GM10248 (cell line): ENCODE data around the gene CUL2.

Experiments used
- CTCF ChIA-PET: fragments of 300-600 bp; sonication (Branson Sonifier 250); formaldehyde crosslinking; extraction: SDS; loops from one replicate; lab custom pipeline; 2021; ENCODE audit warnings: antibody characterized with exemption; lab: Yijun Ruan, JAX
- POLR2A ChIA-PET: fragments of 350-650 bp; sonication (Branson Sonifier 250); formaldehyde crosslinking; extraction: SDS; loops from one replicate; lab custom pipeline; 2020; ENCODE audit warnings: antibody characterized with exemption; lab: Yijun Ruan, JAX
- DNase-seq: peaks from one replicate; pipeline ENCODE4 v3.0.0; 2012; ENCODE audit errors: extremely low spot score
- TF ChIP-seq, protein P1 (sequence below): IDR thresholded peaks from 2 replicates; pipeline ENCODE4 v1.5.1; 2012; ENCODE audit warnings: mild to moderate bottlenecking, low read depth; ENCODE audit errors: extremely low read depth, missing control alignments, control extremely low read depth

Gene CUL2

DNA sequence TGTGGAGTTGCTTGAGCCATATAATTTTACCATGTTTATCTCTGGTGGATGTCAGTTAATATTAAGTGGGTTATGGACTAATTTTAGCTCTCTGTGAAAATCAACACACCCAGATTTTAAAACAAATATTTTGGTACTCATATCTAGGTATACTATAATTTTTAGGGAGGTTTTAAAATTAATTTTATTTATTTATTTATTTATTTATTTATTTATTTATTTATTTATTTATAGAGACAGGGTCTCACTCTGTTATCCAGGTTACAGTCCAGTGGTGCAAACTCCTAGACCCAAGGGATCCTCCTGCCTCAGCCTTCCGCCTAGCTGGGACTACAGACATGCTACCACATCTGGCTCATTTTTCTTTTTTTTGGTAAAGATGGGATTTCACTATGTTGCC, 29.2 kb upstream of the CUL2 start:
- CTCF ChIA-PET, result interaction anchor here (0.7 to 15.4 kb wide), 24 partner anchors 8 to 1761 kb away, joined by 3 to 225 read pairs (median 6); no protein-coding TSS in a partner anchor
- no peak for DNase-seq
- TF ChIP-seq, protein P1, sequence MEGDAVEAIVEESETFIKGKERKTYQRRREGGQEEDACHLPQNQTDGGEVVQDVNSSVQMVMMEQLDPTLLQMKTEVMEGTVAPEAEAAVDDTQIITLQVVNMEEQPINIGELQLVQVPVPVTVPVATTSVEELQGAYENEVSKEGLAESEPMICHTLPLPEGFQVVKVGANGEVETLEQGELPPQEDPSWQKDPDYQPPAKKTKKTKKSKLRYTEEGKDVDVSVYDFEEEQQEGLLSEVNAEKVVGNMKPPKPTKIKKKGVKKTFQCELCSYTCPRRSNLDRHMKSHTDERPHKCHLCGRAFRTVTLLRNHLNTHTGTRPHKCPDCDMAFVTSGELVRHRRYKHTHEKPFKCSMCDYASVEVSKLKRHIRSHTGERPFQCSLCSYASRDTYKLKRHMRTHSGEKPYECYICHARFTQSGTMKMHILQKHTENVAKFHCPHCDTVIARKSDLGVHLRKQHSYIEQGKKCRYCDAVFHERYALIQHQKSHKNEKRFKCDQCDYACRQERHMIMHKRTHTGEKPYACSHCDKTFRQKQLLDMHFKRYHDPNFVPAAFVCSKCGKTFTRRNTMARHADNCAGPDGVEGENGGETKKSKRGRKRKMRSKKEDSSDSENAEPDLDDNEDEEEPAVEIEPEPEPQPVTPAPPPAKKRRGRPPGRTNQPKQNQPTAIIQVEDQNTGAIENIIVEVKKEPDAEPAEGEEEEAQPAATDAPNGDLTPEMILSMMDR, result no peak
- POLR2A ChIA-PET, result no interaction called here

DNA sequence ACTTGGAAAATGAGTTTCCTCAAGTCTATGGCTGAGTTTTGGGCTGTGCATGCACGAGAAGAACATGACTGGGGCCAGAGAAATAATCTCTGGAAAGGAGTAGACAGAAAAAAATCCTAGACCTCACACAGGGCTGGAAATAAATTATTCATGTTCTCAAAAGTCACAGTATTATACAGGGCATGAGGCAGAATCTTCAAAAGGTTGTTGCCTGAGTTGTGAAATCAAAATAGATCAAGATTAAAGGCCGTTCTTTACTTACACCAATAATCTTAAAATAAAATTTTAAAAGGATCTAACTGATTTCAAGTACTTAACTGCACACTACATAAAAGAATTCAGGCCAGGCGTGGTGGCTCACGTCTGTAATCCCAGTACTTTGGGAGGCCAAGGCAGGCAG, 22.4 kb upstream of the CUL2 start:
- POLR2A ChIA-PET, result no interaction called here
- TF ChIP-seq, protein P1, result no peak
- no peak for DNase-seq
- CTCF ChIA-PET, result interaction anchor here (2.2 kb wide), 1 partner anchor 8 kb away, joined by 8 read pairs; no protein-coding TSS in a partner anchor

DNA sequence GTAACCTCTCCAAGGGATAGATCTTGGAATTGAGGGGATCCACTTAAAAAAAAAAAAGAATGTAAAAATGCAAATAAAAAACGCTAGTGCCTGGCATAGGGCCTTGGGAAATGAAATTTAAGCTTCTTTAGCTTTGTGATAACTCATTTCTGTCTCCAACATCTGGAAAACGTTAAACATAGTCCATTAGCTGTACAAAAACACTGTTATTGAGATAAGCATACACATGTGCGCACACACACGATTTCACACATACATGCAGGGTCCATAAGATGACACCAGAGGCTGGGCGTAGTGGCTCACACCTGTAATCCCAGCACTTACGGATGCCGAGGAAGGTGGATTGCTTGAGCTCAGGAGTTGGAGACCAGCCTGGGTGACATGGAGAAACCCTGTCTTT, 13.7 kb upstream of the CUL2 start:
- TF ChIP-seq, protein P1, result no peak
- ChIA-PET CTCF (interaction anchor here (1.2 to 1.9 kb wide), 2 partner anchors 16 to 114 kb away, joined by 3 to 12 read pairs; no protein-coding TSS in a partner anchor), POLR2A (no interaction called here)
- no peak for DNase-seq

DNA sequence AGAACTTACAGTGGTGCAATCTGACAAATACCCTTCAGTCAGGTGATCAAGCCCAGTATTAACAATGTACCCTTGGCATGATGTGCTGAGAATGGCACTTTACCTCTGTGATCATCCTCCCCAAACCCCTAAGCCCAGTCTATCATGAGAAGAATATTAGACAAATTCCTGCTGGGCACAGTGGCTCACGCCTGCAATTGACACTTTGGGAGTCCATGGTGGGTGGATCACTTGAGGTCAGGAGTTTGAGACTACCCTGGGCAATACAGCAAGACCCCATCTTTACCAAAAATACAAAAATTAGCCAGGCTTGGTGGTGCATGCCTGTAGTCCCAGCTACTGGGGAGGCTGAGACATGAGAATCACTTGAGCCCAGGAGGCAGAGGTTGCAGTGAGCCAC, 7.4 kb upstream of the CUL2 start:
- ChIA-PET POLR2A (interaction anchor here (0.6 kb wide), 1 partner anchor 28 kb away, joined by 4 read pairs; no protein-coding TSS in a partner anchor), CTCF (interaction anchor here (1.1 kb wide), 1 partner anchor 24 kb away, joined by 3 read pairs; no protein-coding TSS in a partner anchor)
- TF ChIP-seq, protein P1, result no peak
- no peak for DNase-seq

DNA sequence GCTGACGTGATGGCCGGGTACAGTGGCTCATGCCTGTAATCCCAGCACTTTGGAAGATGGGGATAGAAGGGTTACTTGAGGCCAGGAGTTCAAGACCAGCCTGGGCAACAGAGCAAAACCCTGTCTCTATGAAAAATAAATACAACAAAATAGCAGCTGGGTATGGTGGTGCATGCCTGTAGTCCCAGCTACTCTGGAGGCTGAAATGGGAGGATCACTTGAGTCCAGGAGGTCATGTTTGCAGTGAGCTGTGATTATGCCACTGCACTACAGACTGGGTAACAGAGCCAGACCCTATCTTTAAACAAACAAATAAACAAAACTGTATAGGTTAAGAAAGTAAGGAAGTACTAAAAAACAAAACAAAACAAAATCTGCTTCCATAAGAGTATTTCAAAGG, 6.2 kb upstream of the CUL2 start:
- no peak for DNase-seq
- TF ChIP-seq, protein P1, result no peak
- ChIA-PET CTCF (interaction anchor here (2.1 to 2.9 kb wide), 2 partner anchors 22 to 24 kb away, joined by 5 to 7 read pairs; no protein-coding TSS in a partner anchor), POLR2A (no interaction called here)

DNA sequence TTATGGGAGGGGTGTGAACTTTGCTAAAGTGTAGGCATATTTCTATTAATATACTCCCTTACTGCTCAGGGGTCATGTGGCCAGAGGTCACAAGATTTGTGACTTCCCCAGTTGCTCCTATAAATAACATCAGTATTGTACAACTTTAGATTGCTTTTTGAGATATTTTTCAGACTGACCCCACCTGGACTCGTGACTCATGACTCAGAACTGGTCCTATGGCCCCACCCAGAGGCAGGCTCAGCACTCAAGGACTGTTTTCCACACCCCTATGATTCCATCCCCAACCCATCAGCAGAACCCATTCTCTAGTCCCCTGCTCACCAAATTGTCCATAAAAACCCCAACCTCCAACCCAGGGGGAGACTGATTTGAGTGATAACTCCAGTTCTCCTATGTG, 2.7 kb upstream of the CUL2 start:
- ChIA-PET CTCF (interaction anchor here (0.7 kb wide), 1 partner anchor 1727 kb away, joined by 3 read pairs; no protein-coding TSS in a partner anchor), POLR2A (no interaction called here)
- DNase-seq, result no peak
- TF ChIP-seq, protein P1, result peak; percentile 20
